Peyer's patch (tissue), 4 donors: ENCODE results near the gene PPP1R16B. TPM values are rescaled to one million over a fixed set of nuclear protein-coding genes. Genes with fewer than 3 reads are reported as not detected.
"Not testable (repeated sequence)": the region's sequence is repeated elsewhere in the genome, so short reads cannot be mapped to it uniquely, and the experiment has no call there.

ENCODE experiments used
- DNase-seq, 3 donors: peaks; one replicate each; pipeline ENCODE4 v3.0.0-alpha.2; 2017 to 2019
- H3K27ac ChIP-seq, 4 donors: fragments of 200-600 bp; sonication (generic); one replicate each; pipeline ENCODE4 v1.5.1; 2016 to 2019
- H3K27me3 ChIP-seq, 2 donors: fragments of 200-600 bp; sonication (generic); one replicate each; pipeline ENCODE4 v1.5.1; 2019
- H3K36me3 ChIP-seq, 3 donors: fragments of 200-600 bp; sonication (generic); one replicate each; pipeline ENCODE4 v1.5.1; 2016 to 2019
- H3K4me1 ChIP-seq, 4 donors: fragments of 200-600 bp; sonication (generic); one replicate each; pipeline ENCODE4 v1.5.1; 2016 to 2019
- H3K4me3 ChIP-seq, 4 donors: fragments of 200-600 bp; sonication (generic); 1 replicate in 3 of 4; 2 replicates in 1 of 4; pipeline ENCODE4 v1.5.1; 2016 to 2019; ENCODE audit warnings: mild to moderate bottlenecking in 1 of 4
- H3K9me3 ChIP-seq, 4 donors: fragments of 200-600 bp; sonication (generic); one replicate each; pipeline ENCODE4 v1.5.1; 2016 to 2019; ENCODE audit warnings: mild to moderate bottlenecking in 1 of 4
- CTCF ChIP-seq, 6 experiments: fragments of 450-650 bp in 4 of 6; fragments of 200-600 bp in 2 of 6; sonication (generic) in 1 of 6; IDR thresholded peaks; one replicate each; pipeline ENCODE4 v1.5.1; 2017 to 2019; ENCODE audit warnings: antibody characterized with exemption in 6 of 6, mild to moderate bottlenecking in 3 of 6, moderate library complexity in 1 of 6
- POLR2A ChIP-seq, 2 donors: fragments of 450-650 bp; IDR thresholded peaks; one replicate each; pipeline ENCODE4 v1.5.1; 2017; ENCODE audit warnings: antibody characterized with exemption in 2 of 2, mild to moderate bottlenecking in 2 of 2, moderate library complexity in 2 of 2
- total RNA-seq, 4 donors: library from RNA; depleted of rRNA; stranded (reverse); fragments of >200 nt; gene quantifications; one replicate each; pipeline ENCODE4 v1.1.0, GENCODE V29; 2016

PPP1R16B gene
- total RNA-seq, 4 donors from 2014 or later, result 3.2 to 41.3 (median 7.2) TPM

- Histone ChIP-seq H3K27ac (no peak overlapping the region), H3K9me3 (no peaks in the 10 kb centered on the region), H3K27me3 (no peaks in the 10 kb centered on the region), H3K4me1 (no peaks in the 10 kb centered on the region), H3K4me3 (no peak overlapping the region), H3K36me3 (no peaks in the 10 kb centered on the region)
- no peak for DNase-seq
- no peak for TF ChIP-seq POLR2A (IDR thresholded peaks at IDR 0.05)
- TF ChIP-seq CTCF (IDR thresholded peaks at IDR 0.05), result no peak
Observed at GRCh38 chr20:38787870-38788269, 17.6 kb upstream of the PPP1R16B start.

GRCh38 chr20:38789503-38790199 is 15.8 kb upstream of the PPP1R16B start:
- no peak for DNase-seq
- Histone ChIP-seq H3K36me3 (no peaks in the 10 kb centered on the region), H3K9me3 (no peaks in the 10 kb centered on the region), H3K27me3 (no peaks in the 10 kb centered on the region), H3K4me1 (no peaks in the 10 kb centered on the region), H3K4me3 (no peak overlapping the region), H3K27ac (no peak overlapping the region)
- no peak for TF ChIP-seq POLR2A (IDR thresholded peaks at IDR 0.05)
- TF ChIP-seq CTCF (IDR thresholded peaks at IDR 0.05), result no peak

DNA sequence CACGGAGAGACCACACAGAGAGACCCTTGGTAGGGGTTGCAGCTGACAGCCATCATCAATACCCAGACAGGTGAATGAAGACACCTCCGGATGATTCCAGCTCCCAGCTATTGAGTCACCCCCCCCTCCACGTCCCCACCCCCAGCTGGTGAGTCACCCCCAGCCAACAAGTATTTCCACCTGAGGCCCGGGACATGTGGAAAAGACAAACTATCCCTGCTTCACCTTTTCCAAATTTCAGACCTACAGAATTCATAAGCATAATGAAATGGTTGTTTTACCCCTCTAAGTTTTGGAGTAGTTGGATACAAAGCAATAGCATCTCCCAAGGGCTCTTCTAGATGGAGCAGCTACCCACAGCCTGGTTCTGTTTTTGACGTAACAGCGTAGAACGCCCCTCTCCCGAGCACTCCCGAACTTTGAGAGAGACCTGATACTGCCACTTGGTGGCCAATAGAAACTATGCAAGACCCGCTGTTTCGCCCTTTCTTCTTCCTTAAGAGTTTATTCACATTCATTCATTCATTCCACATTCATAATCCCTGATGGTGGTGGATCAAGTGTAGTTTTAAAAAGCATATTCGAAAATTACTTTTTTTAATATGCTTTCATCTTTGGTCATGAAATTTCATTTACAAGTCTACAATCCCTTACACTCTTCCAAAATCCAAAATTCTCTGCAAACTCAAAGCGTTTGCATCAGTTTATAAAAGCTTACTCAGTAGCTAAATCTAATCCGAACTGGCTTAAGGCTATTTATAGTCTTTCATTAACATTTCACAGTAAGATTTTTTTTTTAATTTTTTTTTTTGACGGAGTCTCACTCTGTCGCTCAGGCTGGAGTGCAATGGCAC is 15.1 kb upstream of the PPP1R16B start:
- Histone ChIP-seq H3K4me1 (no peaks in the 10 kb centered on the region), H3K27me3 (no peaks in the 10 kb centered on the region), H3K36me3 (no peaks in the 10 kb centered on the region), H3K4me3 (no peak overlapping the region), H3K9me3 (no peaks in the 10 kb centered on the region), H3K27ac (no peak overlapping the region)
- peak; percentile 23 to 83 (median 52) for TF ChIP-seq CTCF (IDR thresholded peaks at IDR 0.05)
- no peak for TF ChIP-seq POLR2A (IDR thresholded peaks at IDR 0.05)
- DNase-seq, result no peak

GRCh38 chr20:38791291-38791690 is 14.2 kb upstream of the PPP1R16B start:
- Histone ChIP-seq H3K27me3 (no peaks in the 10 kb centered on the region), H3K27ac (no peak overlapping the region), H3K4me3 (no peak overlapping the region), H3K9me3 (no peaks in the 10 kb centered on the region), H3K36me3 (no peaks in the 10 kb centered on the region), H3K4me1 (no peaks in the 10 kb centered on the region)
- DNase-seq, result no peak
- TF ChIP-seq POLR2A (IDR thresholded peaks at IDR 0.05), result no peak
- no peak for TF ChIP-seq CTCF (IDR thresholded peaks at IDR 0.05)

DNA sequence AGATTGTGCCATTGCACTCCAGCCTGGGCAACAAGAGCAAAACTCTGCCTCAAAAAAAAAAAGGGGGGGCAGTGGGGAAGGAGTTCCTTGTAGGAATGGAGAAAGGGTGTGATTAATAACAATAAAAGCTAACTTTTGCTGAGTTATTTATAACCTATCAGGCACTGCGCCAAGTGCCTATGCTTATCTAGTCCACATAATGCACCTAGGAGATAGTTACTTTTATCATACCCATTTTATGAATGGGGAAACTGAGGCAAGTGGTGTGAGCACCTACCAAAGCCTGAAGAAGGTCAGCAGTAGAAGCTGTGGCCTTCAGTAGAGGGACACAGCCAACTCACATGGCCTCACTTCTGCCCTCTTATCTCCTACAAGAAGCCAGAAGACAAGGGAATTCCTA is 13.6 kb upstream of the PPP1R16B start:
- DNase-seq, result peak in 1 of 3 donors; percentile 1
- no peaks in the 10 kb centered on the region for H3K36me3 ChIP-seq
- H3K4me1 ChIP-seq, result no peaks in the 10 kb centered on the region
- no peak overlapping the region for H3K27ac ChIP-seq
- TF ChIP-seq CTCF (IDR thresholded peaks at IDR 0.05), result no peak
- no peak for TF ChIP-seq POLR2A (IDR thresholded peaks at IDR 0.05)
- no peaks in the 10 kb centered on the region for H3K9me3 ChIP-seq
- H3K27me3 ChIP-seq, result no peaks in the 10 kb centered on the region
- H3K4me3 ChIP-seq, result no peak overlapping the region

DNA sequence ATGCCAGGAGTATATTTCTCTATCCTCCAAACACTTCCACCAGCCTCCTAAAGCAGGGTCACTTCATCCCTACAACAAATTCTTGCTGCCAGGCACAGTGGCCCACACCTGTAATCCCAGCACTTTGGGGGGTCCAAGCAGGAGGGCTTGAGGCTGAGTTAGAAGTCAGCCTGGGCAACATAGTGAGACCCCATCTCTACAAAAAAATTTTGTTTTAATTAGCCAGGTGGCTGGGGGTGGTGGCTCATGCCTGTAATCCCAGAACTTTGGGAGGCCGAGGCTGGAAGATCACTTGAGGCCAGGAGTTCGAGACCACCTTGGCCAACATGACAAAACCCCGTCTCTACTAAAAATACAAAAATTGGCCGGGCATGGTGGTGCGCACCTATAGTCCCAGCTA is 11.4 kb upstream of the PPP1R16B start:
- H3K9me3 ChIP-seq, H3K27me3 ChIP-seq, H3K4me3 ChIP-seq, H3K36me3 ChIP-seq, H3K27ac ChIP-seq, H3K4me1 ChIP-seq: not testable (repeated sequence)
- DNase-seq, result peak in 1 of 3 donors; percentile 17
